HG02759 (cell line): Measurements from ENCODE around the gene GPR146.

Experiments used
- ATAC-seq: cut with Tn5 transposase; IDR thresholded peaks from one replicate; pipeline ENCODE4 v1.9.1; 2021; ENCODE audit warnings: mild to moderate bottlenecking, moderate library complexity; ENCODE audit not compliant: unreplicated experiment

The GPR146 gene

GRCh38 chr7:1056785-1057410 is 12.6 kb downstream of the GPR146 start:
- no peak for ATAC-seq

- ATAC-seq = no peak
Measured at GRCh38 chr7:1057416-1058291, 13.3 kb downstream of the GPR146 start.

GRCh38 chr7:1058311-1058710 is 14.0 kb downstream of the GPR146 start:
- ATAC-seq = no peak

GRCh38 chr7:1058821-1059199 is 14.5 kb downstream of the GPR146 start:
- no peak for ATAC-seq

- ATAC-seq = no peak
Measured at GRCh38 chr7:1059200-1060091, 15.1 kb downstream of the GPR146 start.

- ATAC-seq = no peak
Measured at GRCh38 chr7:1060315-1061072, 16.1 kb downstream of the GPR146 start.

- ATAC-seq = no peak
Measured at GRCh38 chr7:1061180-1061579, 16.8 kb downstream of the GPR146 start.

GRCh38 chr7:1062296-1063294 is 18.2 kb downstream of the GPR146 start:
- peak; percentile 73 for ATAC-seq

- ATAC-seq = no peak
Measured at GRCh38 chr7:1063361-1063760, 19.0 kb downstream of the GPR146 start.

GRCh38 chr7:1064581-1064980 is 20.2 kb downstream of the GPR146 start:
- ATAC-seq = no peak

- ATAC-seq = no peak
Measured at GRCh38 chr7:1065263-1065584, 20.9 kb downstream of the GPR146 start.

GRCh38 chr7:1065585-1066241 is 21.4 kb downstream of the GPR146 start:
- peak; percentile 61 for ATAC-seq

GRCh38 chr7:1066242-1066588 is 21.9 kb downstream of the GPR146 start:
- ATAC-seq = no peak

GRCh38 chr7:1068013-1068412 is 23.7 kb downstream of the GPR146 start:
- ATAC-seq = no peak

- ATAC-seq = no peak
Measured at GRCh38 chr7:1068619-1069018, 24.3 kb downstream of the GPR146 start.

GRCh38 chr7:1070544-1071011 is 26.2 kb downstream of the GPR146 start:
- no peak for ATAC-seq

GRCh38 chr7:1071731-1072254 is 27.4 kb downstream of the GPR146 start:
- ATAC-seq = no peak

GRCh38 chr7:1073142-1073977 is 29.0 kb downstream of the GPR146 start:
- no peak for ATAC-seq
